MM.1S (cell line): ENCODE results near the gene PIMREG.

Experiments used
- DNase-seq: peaks from one replicate; pipeline ENCODE4 v3.0.0-alpha.2; 2015
- H2AFZ ChIP-seq: fragments of 300-600 bp; sonication (generic); 2 replicates; pipeline ENCODE4 v1.6.0; 2016; ENCODE audit warnings: antibody characterized with exemption, low read length
- H3F3A ChIP-seq: fragments of 300-600 bp; sonication (generic); 2 replicates; pipeline ENCODE4 v1.6.1; 2016; ENCODE audit warnings: mild to moderate bottlenecking, antibody characterized with exemption, low read length, moderate library complexity, mixed read lengths; ENCODE audit not compliant: insufficient read depth
- H3K27ac ChIP-seq: fragments of 300-600 bp; sonication (generic); 2 replicates; pipeline ENCODE4 v1.5.1; 2016; ENCODE audit warnings: mild to moderate bottlenecking, low read length
- H3K27me3 ChIP-seq: fragments of 300-600 bp; sonication (generic); replicated peaks from 2 replicates; pipeline ENCODE4 v1.6.0; 2016; ENCODE audit warnings: low read length; ENCODE audit not compliant: insufficient read depth
- H3K36me3 ChIP-seq: fragments of 300-600 bp; sonication (generic); replicated peaks from 2 replicates; pipeline ENCODE4 v1.6.1; 2016; ENCODE audit warnings: mild to moderate bottlenecking, low read length, mixed read lengths; ENCODE audit not compliant: insufficient read depth
- H3K4me1 ChIP-seq: fragments of 300-600 bp; sonication (generic); 2 replicates; pipeline ENCODE4 v1.6.1; 2016; ENCODE audit warnings: low read length, mixed read lengths
- H3K4me2 ChIP-seq: fragments of 300-600 bp; sonication (generic); 2 replicates; pipeline ENCODE4 v1.6.0; 2016; ENCODE audit warnings: low read depth, low read length
- H3K4me3 ChIP-seq: fragments of 300-600 bp; sonication (generic); 2 replicates; pipeline ENCODE4 v1.5.1; 2016; ENCODE audit warnings: low read length, mixed read lengths
- H3K79me2 ChIP-seq: fragments of 300-600 bp; sonication (generic); 2 replicates; pipeline ENCODE4 v1.6.1; 2016; ENCODE audit warnings: mixed run types, low read length, mixed read lengths
- H3K9ac ChIP-seq: fragments of 300-600 bp; sonication (generic); 2 replicates; pipeline ENCODE4 v1.6.1; 2016; ENCODE audit warnings: low read length, mixed read lengths
- H3K9me2 ChIP-seq: fragments of 300-600 bp; sonication (generic); replicated peaks from 2 replicates; pipeline ENCODE4 v1.6.1; 2016; ENCODE audit warnings: mild to moderate bottlenecking, low read length, mixed read lengths; ENCODE audit not compliant: insufficient read depth
- H3K9me3 ChIP-seq: fragments of 300-600 bp; sonication (generic); replicated peaks from 2 replicates; pipeline ENCODE4 v1.6.1; 2016; ENCODE audit warnings: mild to moderate bottlenecking, low read length, mixed read lengths; ENCODE audit not compliant: insufficient read depth
- H4K20me1 ChIP-seq: fragments of 300-600 bp; sonication (generic); 2 replicates; pipeline ENCODE4 v1.6.1; 2016; ENCODE audit warnings: mild to moderate bottlenecking, low read length, moderate library complexity, mixed read lengths; ENCODE audit not compliant: insufficient read depth
- EZH2 ChIP-seq: fragments of 300-600 bp; sonication (generic); optimal IDR thresholded peaks from 2 replicates; pipeline ENCODE3; 2017; ENCODE audit warnings: low read depth, mild to moderate bottlenecking, antibody characterized with exemption, low read length, mixed read lengths
- EZH2phosphoT487 ChIP-seq: fragments of 300-600 bp; sonication (generic); IDR thresholded peaks from 2 replicates; pipeline ENCODE4 v1.6.1; 2018; ENCODE audit warnings: antibody characterized with exemption, low read length
- TF ChIP-seq, protein P1 (sequence below): fragments of 300-600 bp; sonication (generic); IDR thresholded peaks from 2 replicates; pipeline ENCODE4 v1.5.1; 2016; ENCODE audit warnings: antibody characterized with exemption, low read length, mixed read lengths

PIMREG gene

GRCh38 chr17:6496116-6496481, 51.8 kb downstream of the PIMREG start:
- TF ChIP-seq, protein P1, sequence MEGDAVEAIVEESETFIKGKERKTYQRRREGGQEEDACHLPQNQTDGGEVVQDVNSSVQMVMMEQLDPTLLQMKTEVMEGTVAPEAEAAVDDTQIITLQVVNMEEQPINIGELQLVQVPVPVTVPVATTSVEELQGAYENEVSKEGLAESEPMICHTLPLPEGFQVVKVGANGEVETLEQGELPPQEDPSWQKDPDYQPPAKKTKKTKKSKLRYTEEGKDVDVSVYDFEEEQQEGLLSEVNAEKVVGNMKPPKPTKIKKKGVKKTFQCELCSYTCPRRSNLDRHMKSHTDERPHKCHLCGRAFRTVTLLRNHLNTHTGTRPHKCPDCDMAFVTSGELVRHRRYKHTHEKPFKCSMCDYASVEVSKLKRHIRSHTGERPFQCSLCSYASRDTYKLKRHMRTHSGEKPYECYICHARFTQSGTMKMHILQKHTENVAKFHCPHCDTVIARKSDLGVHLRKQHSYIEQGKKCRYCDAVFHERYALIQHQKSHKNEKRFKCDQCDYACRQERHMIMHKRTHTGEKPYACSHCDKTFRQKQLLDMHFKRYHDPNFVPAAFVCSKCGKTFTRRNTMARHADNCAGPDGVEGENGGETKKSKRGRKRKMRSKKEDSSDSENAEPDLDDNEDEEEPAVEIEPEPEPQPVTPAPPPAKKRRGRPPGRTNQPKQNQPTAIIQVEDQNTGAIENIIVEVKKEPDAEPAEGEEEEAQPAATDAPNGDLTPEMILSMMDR, result no peak
- TF ChIP-seq EZH2phosphoT487 (no peak), EZH2 (no peak)
- Histone ChIP-seq H3K36me3 (no peaks in the 10 kb centered on the region), H3K4me2 (peak overlapping the region; percentile 84), H3K9me3 (no peaks in the 10 kb centered on the region), H4K20me1 (no peaks in the 10 kb centered on the region), H3K4me1 (peaks cover 21% of the 10 kb centered on the region), H3F3A (peaks cover 8% of the 10 kb centered on the region), H2AFZ (peak overlapping the region; percentile 73), H3K4me3 (peak overlapping the region; percentile 52), H3K27me3 (no peaks in the 10 kb centered on the region), H3K27ac (no peak overlapping the region; the same call in 1 of the 2 replicates), H3K79me2 (no peaks in the 10 kb centered on the region), H3K9ac (no peak overlapping the region; the same call in 1 of the 2 replicates), H3K9me2 (no peaks in the 10 kb centered on the region)
- DNase-seq, result peak; percentile 67

DNA sequence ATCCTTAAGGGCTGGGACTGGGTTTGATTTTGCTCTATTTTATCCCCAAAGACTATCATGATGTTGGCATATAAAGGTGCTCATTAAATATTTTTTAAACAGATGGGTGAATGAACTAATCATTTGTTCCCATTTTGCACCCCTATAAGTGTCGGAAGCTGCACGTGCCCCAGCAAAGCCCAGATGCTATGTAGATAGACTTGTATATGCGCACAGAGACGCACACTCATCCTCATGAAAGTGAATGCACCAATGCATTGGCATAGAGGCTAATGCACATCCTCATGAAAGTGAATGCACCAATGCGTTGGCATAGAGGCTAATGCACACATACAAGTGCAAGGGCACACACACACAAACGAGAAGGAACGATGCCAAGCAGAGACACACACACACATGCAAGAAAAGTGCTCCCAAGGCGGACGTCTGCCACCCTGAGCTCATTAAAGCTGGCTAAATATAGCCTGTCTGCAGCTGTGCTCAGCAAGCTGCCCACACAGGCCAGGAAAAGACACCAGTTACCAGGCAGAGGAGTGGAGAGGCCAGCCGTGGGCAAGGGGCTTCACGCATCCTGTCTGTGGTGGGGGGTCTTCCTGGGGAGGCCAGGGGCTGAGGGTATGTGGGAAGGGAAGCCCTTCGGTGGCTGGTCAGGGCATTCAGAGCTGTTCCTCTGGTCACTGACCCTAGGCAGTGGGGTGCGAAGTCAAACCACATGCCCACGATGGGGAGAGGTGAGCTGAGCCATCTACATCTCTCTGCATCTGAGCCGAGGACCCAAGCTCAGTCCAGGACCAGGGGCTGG, 52.6 kb downstream of the PIMREG start:
- H2AFZ ChIP-seq, result peak overlapping the region; percentile 73
- H4K20me1 ChIP-seq, result no peaks in the 10 kb centered on the region
- peaks cover 8% of the 10 kb centered on the region for H3F3A ChIP-seq
- TF ChIP-seq, protein P1, result no peak
- TF ChIP-seq EZH2phosphoT487 (no peak), EZH2 (no peak)
- peak overlapping the region; percentile 84 for H3K4me2 ChIP-seq
- no peak overlapping the region; the same call in 1 of the 2 replicates for H3K27ac ChIP-seq
- no peaks in the 10 kb centered on the region for H3K9me2 ChIP-seq
- H3K9ac ChIP-seq, result no peak overlapping the region
- peak; percentile 42 for DNase-seq
- peaks cover 21% of the 10 kb centered on the region for H3K4me1 ChIP-seq
- H3K9me3 ChIP-seq, result no peaks in the 10 kb centered on the region
- H3K27me3 ChIP-seq, result no peaks in the 10 kb centered on the region
- H3K36me3 ChIP-seq, result no peaks in the 10 kb centered on the region
- no peaks in the 10 kb centered on the region for H3K79me2 ChIP-seq
- H3K4me3 ChIP-seq, result peak overlapping the region; percentile 52

DNA sequence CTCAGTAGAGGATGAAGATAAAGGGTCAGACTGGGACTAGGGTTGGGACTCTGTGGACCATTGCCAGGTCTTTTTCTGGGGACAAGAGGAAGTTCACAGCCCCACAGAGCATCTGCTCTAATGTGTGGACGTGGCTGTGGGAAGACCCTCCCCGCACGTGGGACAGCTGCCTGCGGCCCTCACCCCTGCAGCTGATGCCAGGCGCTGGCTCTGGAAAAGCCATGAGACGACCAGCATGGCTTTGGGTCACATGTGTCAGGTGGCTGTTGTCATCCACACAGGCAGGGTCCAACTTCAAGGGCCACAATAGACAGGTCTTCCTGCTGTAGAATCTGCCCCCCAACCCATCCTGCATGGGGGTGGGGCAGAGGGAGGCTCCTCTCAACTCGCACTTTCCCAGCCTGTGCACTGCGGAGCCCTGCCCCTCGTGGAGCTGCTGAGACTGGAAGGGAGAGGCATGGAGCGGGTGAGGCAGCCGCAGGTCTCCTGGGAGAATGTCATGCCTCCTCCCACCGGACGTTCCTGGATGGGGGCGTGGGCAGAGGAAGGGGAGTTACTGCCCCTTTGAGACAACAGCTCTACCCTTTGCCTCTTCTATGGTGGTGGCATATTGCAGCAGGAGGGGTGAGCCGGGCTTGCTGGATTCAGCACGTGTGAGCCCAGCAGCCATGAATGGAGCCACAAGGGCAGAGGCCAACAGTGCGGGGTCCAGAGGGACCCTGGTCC, 53.4 kb downstream of the PIMREG start:
- Histone ChIP-seq H4K20me1 (no peaks in the 10 kb centered on the region), H2AFZ (no peak overlapping the region), H3K9me3 (no peaks in the 10 kb centered on the region), H3K9me2 (no peaks in the 10 kb centered on the region), H3K36me3 (no peaks in the 10 kb centered on the region), H3K27me3 (no peaks in the 10 kb centered on the region), H3K4me1 (peaks cover 21% of the 10 kb centered on the region), H3K4me2 (no peak overlapping the region), H3K79me2 (no peaks in the 10 kb centered on the region), H3F3A (peaks cover 8% of the 10 kb centered on the region), H3K9ac (no peak overlapping the region), H3K27ac (no peak overlapping the region), H3K4me3 (no peak overlapping the region)
- no peak for DNase-seq
- TF ChIP-seq EZH2 (no peak), EZH2phosphoT487 (no peak)
- TF ChIP-seq, protein P1, result no peak
